ENCODE results near the gene NOTCH1.

NOTCH1 gene

GRCh38 chr9:136456258-136456657, 89.6 kb downstream of the NOTCH1 start:
- Histone ChIP-seq H3K36me3 (ENCODE audit: insufficient read depth) (peaks cover 21% of the 10 kb centered on the region; the same call in 1 of the 2 replicates), H3K4me1 (ENCODE audit: low read depth, poor library complexity, severe bottlenecking) (no peaks in the 10 kb centered on the region)

DNA sequence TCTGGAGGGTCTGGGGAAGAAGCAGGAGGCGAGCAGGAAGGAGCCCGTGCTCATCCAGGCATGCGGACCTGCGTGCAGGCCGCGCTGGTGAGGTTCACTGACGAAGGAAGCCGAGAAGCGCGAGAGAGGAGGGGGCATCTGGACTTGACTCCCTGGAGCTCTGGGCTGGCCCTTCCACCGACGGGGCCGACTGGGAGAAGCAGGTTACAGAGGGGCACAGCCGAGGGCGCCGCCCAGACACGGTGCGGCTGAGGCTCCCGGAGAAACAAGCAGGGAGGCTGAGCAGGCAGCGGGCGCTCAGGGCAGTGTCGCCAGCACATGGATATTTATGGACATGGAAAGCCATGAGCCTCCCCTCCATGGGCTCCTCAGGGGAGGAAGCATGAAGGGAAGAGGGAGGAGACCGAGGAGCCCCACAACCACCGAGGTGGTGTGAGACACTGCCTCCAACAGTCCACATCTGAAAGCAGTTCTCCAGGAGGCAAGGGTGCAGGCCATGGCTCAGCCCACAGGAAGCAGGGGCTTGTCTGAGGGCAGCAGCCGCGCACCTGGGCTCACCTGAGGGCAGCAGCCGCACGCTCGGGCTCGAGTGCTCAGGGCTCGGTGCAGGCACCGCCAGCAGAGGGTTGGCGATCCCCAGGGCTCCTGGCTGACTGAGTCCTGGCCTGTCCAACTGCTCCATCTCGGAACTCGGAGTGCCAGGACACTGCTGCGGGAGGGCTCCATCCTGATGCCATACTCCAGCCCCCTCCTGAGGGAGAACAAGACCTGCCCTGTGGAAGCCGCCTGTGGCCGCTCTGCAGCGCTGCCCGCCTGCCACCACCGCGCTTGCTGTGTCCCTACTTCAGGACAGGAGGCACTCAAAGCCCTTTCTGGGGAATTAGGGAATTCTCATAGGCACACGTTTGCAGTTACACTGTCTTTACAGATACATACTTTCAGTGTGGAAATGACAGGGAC, 90.5 kb downstream of the NOTCH1 start:
- Histone ChIP-seq H3K36me3 (ENCODE audit: insufficient read depth) (peaks cover 21% of the 10 kb centered on the region; the same call in 1 of the 2 replicates), H3K4me3 (IDR thresholded peaks at IDR 0.05; ENCODE audit: insufficient read depth, low read depth, low read length) (no peak overlapping the region), H3K27me3 (ENCODE audit: insufficient read depth, low read depth) (no peaks in the 10 kb centered on the region), H4K20me1 (ENCODE audit: insufficient read depth) (no peaks in the 10 kb centered on the region), H3K9ac (no peak overlapping the region), H3K27ac (no peak overlapping the region), H2AFZ (ENCODE audit: low read depth) (no peak overlapping the region), H3K4me2 (no peak overlapping the region), H3K4me1 (ENCODE audit: low read depth, poor library complexity, severe bottlenecking) (no peaks in the 10 kb centered on the region), H3K79me2 (ENCODE audit: insufficient read depth, low read depth) (no peaks in the 10 kb centered on the region)
- TF ChIP-seq, protein P1, sequence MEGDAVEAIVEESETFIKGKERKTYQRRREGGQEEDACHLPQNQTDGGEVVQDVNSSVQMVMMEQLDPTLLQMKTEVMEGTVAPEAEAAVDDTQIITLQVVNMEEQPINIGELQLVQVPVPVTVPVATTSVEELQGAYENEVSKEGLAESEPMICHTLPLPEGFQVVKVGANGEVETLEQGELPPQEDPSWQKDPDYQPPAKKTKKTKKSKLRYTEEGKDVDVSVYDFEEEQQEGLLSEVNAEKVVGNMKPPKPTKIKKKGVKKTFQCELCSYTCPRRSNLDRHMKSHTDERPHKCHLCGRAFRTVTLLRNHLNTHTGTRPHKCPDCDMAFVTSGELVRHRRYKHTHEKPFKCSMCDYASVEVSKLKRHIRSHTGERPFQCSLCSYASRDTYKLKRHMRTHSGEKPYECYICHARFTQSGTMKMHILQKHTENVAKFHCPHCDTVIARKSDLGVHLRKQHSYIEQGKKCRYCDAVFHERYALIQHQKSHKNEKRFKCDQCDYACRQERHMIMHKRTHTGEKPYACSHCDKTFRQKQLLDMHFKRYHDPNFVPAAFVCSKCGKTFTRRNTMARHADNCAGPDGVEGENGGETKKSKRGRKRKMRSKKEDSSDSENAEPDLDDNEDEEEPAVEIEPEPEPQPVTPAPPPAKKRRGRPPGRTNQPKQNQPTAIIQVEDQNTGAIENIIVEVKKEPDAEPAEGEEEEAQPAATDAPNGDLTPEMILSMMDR (conservative IDR thresholded peaks at IDR 0.05; ENCODE audit: low read depth, low read length): no peak

More at GRCh38 chr9:136456258-136456657, 89.6 kb downstream of the NOTCH1 start:
- Histone ChIP-seq H3K79me2 (ENCODE audit: insufficient read depth, low read depth) (no peaks in the 10 kb centered on the region), H3K4me2 (no peak overlapping the region), H2AFZ (ENCODE audit: low read depth) (no peak overlapping the region), H4K20me1 (ENCODE audit: insufficient read depth) (no peaks in the 10 kb centered on the region), H3K9ac (no peak overlapping the region), H3K27me3 (ENCODE audit: insufficient read depth, low read depth) (no peaks in the 10 kb centered on the region), H3K27ac (no peak overlapping the region), H3K4me3 (IDR thresholded peaks at IDR 0.05; ENCODE audit: insufficient read depth, low read depth, low read length) (no peak overlapping the region)
- TF ChIP-seq, protein P1 (conservative IDR thresholded peaks at IDR 0.05; ENCODE audit: low read depth, low read length): no peak

GRCh38 chr9:136454026-136454796, 91.6 kb downstream of the NOTCH1 start:
- Histone ChIP-seq H3K4me3 (IDR thresholded peaks at IDR 0.05; ENCODE audit: insufficient read depth, low read depth, low read length) (no peak overlapping the region), H3K9ac (no peak overlapping the region), H3K4me2 (no peak overlapping the region), H3K4me1 (ENCODE audit: low read depth, poor library complexity, severe bottlenecking) (no peaks in the 10 kb centered on the region), H3K27me3 (ENCODE audit: insufficient read depth, low read depth) (no peaks in the 10 kb centered on the region), H4K20me1 (ENCODE audit: insufficient read depth) (no peaks in the 10 kb centered on the region), H3K36me3 (ENCODE audit: insufficient read depth) (peaks cover 17% of the 10 kb centered on the region; the same call in 1 of the 2 replicates), H3K27ac (no peak overlapping the region), H2AFZ (ENCODE audit: low read depth) (no peak overlapping the region), H3K79me2 (ENCODE audit: insufficient read depth, low read depth) (no peaks in the 10 kb centered on the region)
- TF ChIP-seq, protein P1 (conservative IDR thresholded peaks at IDR 0.05; ENCODE audit: low read depth, low read length): no peak

DNA sequence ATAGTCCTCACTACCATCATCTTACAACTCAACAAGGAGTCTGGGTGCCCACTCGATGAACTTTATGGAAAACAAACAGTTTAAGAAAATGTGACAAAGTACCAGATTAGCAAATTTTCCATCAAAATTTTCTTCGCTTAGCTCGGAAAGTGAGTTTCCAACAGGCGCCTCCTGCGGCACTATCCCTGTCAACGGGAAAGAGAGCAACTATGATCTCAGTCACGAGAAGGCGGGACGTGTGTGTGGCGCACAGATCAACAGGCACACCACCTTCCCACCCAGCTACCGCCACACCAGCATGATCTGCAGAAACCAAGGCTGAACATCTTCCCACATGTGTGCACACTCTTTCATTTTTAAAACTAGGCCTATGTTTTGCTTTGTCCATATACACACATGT, 92.5 kb downstream of the NOTCH1 start:
- Histone ChIP-seq H3K79me2 (ENCODE audit: insufficient read depth, low read depth) (no peaks in the 10 kb centered on the region), H3K4me2 (no peak overlapping the region), H3K27ac (no peak overlapping the region), H3K27me3 (ENCODE audit: insufficient read depth, low read depth) (no peaks in the 10 kb centered on the region), H3K9ac (no peak overlapping the region), H3K4me3 (IDR thresholded peaks at IDR 0.05; ENCODE audit: insufficient read depth, low read depth, low read length) (no peak overlapping the region), H2AFZ (ENCODE audit: low read depth) (no peak overlapping the region), H3K4me1 (ENCODE audit: low read depth, poor library complexity, severe bottlenecking) (no peaks in the 10 kb centered on the region), H3K36me3 (ENCODE audit: insufficient read depth) (peaks cover 17% of the 10 kb centered on the region; the same call in 1 of the 2 replicates), H4K20me1 (ENCODE audit: insufficient read depth) (no peaks in the 10 kb centered on the region)
- TF ChIP-seq, protein P1 (conservative IDR thresholded peaks at IDR 0.05; ENCODE audit: low read depth, low read length): no peak
